Neutrophil (primary cell): ENCODE results near the gene FXN.
"Not testable (repeated sequence)": the region's sequence is repeated elsewhere in the genome, so short reads cannot be mapped to it uniquely, and the experiment has no call there.

Experiments
- H3K27ac ChIP-seq: fragments of 200-600 bp; sonication (generic); 2 replicates; pipeline ENCODE4 v1.5.1; 2016; ENCODE audit warnings: mild to moderate bottlenecking, moderate library complexity
- H3K27me3 ChIP-seq: fragments of 200-600 bp; sonication (generic); 2 replicates; pipeline ENCODE4 v1.6.0; 2016; ENCODE audit warnings: mild to moderate bottlenecking
- H3K36me3 ChIP-seq: fragments of 200-600 bp; sonication (generic); 2 replicates; pipeline ENCODE4 v1.5.1; 2017
- H3K4me1 ChIP-seq, 2 experiments: fragments of 200-600 bp in 1 of 2; sonication (generic) in 1 of 2; 1 replicate in 1 of 2; 2 replicates in 1 of 2; pipeline versions ENCODE4 v1.5.1 to v1.6.1; 2013 to 2016; ENCODE audit warnings: low read depth in 1 of 2, low read length in 1 of 2, mild to moderate bottlenecking in 1 of 2, moderate library complexity in 1 of 2; ENCODE audit not compliant: control insufficient read depth in 1 of 2, insufficient read depth in 1 of 2
- H3K4me3 ChIP-seq, 2 experiments: fragments of 200-600 bp in 1 of 2; sonication (generic) in 1 of 2; 1 replicate in 1 of 2; 2 replicates in 1 of 2; pipeline ENCODE4 v1.5.1; 2013 to 2016; ENCODE audit warnings: low read depth in 1 of 2, low read length in 1 of 2, mild to moderate bottlenecking in 1 of 2, moderate library complexity in 1 of 2
- H3K9me3 ChIP-seq: fragments of 200-600 bp; sonication (generic); 2 replicates; pipeline ENCODE4 v1.5.1; 2016
- TF ChIP-seq, protein P1 (sequence below): fragments of 200-600 bp; sonication (generic); IDR thresholded peaks from 2 replicates; pipeline ENCODE4 v1.5.1; 2016; ENCODE audit warnings: antibody characterized with exemption

FXN gene

DNA sequence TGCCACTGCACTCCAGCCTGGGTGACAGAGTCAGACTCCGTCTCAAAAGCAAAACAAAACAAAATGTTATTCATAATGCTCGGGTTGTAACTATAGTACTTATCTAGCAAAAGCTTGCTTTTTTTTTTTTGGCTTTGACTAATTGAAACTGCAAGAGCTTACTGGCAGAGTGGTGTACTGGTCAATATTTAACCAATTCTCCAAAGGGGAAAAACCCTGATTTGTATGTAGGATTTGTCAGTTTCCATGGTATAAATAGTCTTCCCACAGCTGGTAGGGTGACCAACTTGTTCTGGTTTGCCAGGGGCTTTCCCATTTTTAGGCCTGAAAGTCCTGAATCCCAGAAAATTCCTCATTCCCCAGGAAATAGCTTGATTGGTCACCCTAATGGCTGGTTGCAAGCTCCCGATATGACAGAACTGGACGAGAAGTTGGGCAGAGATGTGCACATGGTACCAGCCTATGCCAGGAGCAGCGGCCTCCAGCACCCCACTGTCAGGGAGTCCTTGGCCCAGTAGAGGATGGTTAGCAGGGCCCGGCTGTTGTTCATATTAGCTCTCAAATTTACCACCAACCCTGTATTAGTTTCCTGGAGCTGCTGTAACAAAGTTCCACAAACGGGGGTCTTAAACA lies 58.0 kb downstream of the FXN start:
- H3K36me3 ChIP-seq, result no peaks in the 10 kb centered on the region
- H3K4me3 ChIP-seq, result no peak overlapping the region
- TF ChIP-seq, protein P1, sequence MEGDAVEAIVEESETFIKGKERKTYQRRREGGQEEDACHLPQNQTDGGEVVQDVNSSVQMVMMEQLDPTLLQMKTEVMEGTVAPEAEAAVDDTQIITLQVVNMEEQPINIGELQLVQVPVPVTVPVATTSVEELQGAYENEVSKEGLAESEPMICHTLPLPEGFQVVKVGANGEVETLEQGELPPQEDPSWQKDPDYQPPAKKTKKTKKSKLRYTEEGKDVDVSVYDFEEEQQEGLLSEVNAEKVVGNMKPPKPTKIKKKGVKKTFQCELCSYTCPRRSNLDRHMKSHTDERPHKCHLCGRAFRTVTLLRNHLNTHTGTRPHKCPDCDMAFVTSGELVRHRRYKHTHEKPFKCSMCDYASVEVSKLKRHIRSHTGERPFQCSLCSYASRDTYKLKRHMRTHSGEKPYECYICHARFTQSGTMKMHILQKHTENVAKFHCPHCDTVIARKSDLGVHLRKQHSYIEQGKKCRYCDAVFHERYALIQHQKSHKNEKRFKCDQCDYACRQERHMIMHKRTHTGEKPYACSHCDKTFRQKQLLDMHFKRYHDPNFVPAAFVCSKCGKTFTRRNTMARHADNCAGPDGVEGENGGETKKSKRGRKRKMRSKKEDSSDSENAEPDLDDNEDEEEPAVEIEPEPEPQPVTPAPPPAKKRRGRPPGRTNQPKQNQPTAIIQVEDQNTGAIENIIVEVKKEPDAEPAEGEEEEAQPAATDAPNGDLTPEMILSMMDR, result no peak
- no peaks in the 10 kb centered on the region for H3K27me3 ChIP-seq
- H3K27ac ChIP-seq, result no peak overlapping the region
- no peaks in the 10 kb centered on the region for H3K9me3 ChIP-seq
- H3K4me1 ChIP-seq, result no peaks in the 10 kb centered on the region

DNA sequence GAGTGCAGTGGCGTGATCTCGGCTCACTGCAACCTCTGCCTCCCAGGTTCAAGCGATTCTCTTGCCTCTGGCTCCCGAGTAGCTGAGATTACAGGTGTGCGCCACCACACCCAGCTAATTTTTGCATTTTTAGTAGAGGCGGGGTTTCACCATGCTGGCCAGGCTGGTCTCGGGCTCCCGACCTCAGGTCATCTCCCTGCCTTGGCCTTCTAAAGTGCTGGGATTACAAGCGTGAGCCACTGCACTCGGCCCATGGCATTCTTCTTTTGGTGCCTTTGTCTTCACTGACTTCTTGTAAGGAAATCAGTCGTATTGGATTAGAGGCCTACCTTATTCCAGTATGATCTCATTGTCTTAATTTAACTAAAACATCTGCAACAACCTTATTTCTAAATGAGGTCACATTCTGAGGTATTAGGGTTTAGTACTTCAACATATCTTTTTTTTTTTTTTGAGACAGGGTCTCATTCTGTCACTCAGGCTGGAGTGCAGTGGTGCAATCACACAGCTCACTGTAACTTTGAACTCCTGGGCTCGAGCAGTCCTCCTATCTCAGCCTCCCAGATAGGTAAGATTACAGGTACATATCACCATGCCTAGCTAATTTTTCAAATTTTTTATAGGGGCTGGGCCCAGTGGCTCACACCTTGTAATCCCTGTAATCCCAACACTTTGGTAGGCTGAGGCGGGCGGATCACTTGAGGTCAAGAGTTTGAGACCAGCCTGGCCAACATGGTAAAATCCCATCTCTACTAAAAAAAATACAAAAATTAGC lies 59.0 kb downstream of the FXN start:
- not testable (repeated sequence) for H3K9me3 ChIP-seq, H3K36me3 ChIP-seq, H3K27ac ChIP-seq, H3K27me3 ChIP-seq, H3K4me1 ChIP-seq, H3K4me3 ChIP-seq

DNA sequence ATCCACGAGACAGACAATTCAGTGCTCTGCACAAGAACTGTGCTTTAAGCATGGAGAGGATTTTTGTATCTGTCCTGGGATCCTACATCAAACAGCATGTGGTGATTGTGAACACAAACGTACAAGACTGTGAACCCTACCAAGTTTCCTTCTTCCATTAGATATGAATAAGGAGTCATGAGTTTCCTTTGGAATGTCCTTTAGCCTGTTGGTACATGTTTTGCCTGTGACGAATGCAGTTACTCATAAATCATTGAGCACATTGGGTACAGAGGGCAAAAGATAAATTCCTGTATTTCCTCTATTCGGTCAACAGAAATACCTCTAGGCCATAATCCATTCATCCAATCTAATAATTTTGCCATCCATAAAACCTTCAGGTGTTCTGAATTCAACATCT lies 61.5 kb downstream of the FXN start:
- TF ChIP-seq, protein P1, result no peak
- Histone ChIP-seq H3K4me1 (no peaks in the 10 kb centered on the region), H3K27ac (no peak overlapping the region), H3K4me3 (no peak overlapping the region), H3K36me3 (no peaks in the 10 kb centered on the region), H3K9me3 (no peaks in the 10 kb centered on the region), H3K27me3 (no peaks in the 10 kb centered on the region)

DNA sequence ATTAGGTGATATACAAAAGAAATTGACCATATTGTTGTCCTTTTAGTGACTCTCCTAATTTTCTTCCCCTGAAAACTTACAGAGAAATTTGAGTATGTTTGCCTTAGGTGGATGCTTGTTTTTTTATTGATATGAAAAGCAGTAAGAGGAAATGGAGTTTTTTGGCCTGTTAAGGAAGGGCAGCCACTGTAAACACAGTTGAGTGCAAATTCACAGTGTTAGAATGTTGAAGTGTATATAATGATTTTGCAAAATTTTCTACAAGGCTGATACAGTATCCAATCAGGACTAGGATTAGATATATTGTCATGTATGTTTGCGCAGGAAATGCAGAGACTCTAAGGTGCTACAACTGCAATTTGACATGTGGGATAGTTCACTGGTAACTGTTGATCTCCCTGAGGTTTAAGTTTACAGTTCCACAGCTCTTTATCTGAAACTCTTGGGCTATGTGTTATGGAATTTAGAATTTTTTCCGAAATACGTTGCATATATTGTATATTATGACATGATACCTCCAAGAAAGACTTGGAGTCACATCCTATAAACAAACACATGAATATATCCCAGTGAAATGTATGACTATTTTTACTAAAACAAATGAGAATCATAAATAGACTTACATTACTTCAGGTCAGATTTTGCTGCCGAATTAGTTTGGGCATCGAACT lies 62.5 kb downstream of the FXN start:
- H3K27me3 ChIP-seq, result no peaks in the 10 kb centered on the region
- TF ChIP-seq, protein P1, result no peak
- no peak overlapping the region for H3K27ac ChIP-seq
- no peaks in the 10 kb centered on the region for H3K4me1 ChIP-seq
- H3K36me3 ChIP-seq, result no peaks in the 10 kb centered on the region
- no peak overlapping the region for H3K4me3 ChIP-seq
- no peaks in the 10 kb centered on the region for H3K9me3 ChIP-seq

DNA sequence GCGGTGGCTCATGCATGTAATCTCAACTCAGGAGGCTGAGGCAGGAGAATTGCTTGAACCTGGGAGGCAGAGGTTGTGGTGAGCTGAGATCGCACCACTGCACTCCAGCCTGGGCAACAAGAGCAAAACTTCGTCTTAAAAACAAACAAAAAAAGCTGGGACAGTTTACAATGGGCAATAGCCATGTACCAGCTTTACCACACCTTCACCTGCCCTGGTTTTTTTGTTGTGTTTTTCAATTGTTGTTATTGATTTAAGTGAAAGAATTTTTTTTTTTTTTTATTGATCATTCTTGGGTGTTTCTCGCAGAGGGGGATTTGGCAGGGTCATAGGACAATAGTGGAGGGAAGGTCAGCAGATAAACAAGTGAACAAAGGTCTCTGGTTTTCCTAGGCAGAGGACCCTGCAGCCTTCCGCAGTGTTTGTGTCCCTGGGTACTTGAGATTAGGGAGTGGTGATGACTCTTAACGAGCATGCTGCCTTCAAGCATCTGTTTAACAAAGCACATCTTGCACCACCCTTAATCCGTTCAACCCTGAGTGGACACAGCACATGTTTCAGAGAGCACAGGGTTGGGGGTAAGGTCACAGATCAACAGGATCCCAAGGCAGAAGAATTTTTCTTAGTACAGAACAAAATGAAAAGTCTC lies 67.9 kb downstream of the FXN start:
- H3K4me1 ChIP-seq, H3K36me3 ChIP-seq, H3K4me3 ChIP-seq, H3K27ac ChIP-seq, H3K9me3 ChIP-seq, H3K27me3 ChIP-seq: not testable (repeated sequence)

DNA sequence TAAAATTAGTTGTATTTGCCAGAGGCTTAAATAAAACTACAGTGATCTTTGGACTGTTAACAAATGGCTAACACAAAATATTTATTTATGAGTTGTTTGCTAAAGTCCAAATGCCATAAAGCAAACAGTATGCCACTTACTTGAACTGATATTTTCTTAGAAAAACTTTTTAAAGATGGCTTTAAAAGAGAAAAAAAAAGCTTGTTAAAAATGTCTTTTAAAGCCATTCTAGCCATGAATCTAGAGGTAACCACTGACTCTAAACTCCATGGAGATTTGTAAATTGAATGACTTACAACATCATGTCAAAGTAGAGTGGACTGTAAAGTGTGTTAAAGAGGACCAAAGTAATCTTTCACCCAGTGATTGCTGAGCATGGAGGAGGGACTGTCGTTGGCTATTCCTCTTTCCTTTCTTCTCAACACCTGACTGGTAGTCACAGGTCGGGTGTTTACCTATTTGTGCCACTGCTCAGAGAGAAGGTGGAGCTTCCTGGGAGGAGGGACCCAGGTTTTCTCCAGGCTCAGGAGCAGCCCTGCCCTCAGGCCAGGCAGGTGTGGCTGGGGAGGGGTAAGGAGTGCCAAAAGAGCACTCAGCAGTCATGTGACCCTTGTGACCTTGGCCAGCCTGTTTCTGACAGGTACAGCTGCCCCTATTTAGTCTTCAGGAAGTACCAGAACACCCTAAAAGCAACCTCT lies 69.4 kb downstream of the FXN start:
- no peak overlapping the region for H3K4me3 ChIP-seq
- H3K27me3 ChIP-seq, result no peaks in the 10 kb centered on the region
- H3K36me3 ChIP-seq, result no peaks in the 10 kb centered on the region
- no peaks in the 10 kb centered on the region for H3K4me1 ChIP-seq
- TF ChIP-seq, protein P1, result no peak
- H3K9me3 ChIP-seq, result no peaks in the 10 kb centered on the region
- no peak overlapping the region for H3K27ac ChIP-seq
